Measurements from ENCODE around the gene LHCGR. TPM values are rescaled to one million over a fixed set of nuclear protein-coding genes. Genes with fewer than 3 reads are reported as not detected.

The LHCGR gene
- total RNA-seq, result not detected
- not detected for total RNA-seq (2013)

- Histone ChIP-seq H3K27me3 (ENCODE audit: control insufficient read depth, insufficient read depth, low read length) (peaks cover 14% of the 10 kb centered on the region), H3K36me3 (ENCODE audit: control insufficient read depth, insufficient read depth, low read length) (no peaks in the 10 kb centered on the region), H3K9me3 (ENCODE audit: control insufficient read depth, insufficient read depth, low read length) (no peaks in the 10 kb centered on the region), H3K4me3 (ENCODE audit: low read length) (no peak within 1 kb of the TSS), H3K27ac (ENCODE audit: low read length) (no peak within 1 kb of the TSS), H3K4me1 (ENCODE audit: control insufficient read depth, insufficient read depth, low read length) (no peaks in the 10 kb centered on the region)
- Mint-ChIP-seq H3K4me3 (no peak within 1 kb of the TSS), H3K27me3 (ENCODE audit: low read depth in 2 of 2) (peaks cover 8 to 22% of the 10 kb centered on the region in 2 donors), H3K9me3 (peaks cover 0 to 2% of the 10 kb centered on the region in 2 donors), H3K36me3 (no peaks in the 10 kb centered on the region), H3K27ac (no peak within 1 kb of the TSS), H3K4me1 (no peaks in the 10 kb centered on the region)
- intact Hi-C loops (cut with micrococcal nuclease), result no loop called here
- no peak for ATAC-seq
- DNase-seq, result no peak
- TF ChIP-seq CTCF (IDR thresholded peaks at IDR 0.05), result no peak
- 8% methylated on average over 37 of the region's 37 CpGs for WGBS (ENCODE audit: insufficient coverage)
These were observed at the start of gene LHCGR for GRCh38 chr2:48755473-48755872. LHCGR (minus strand) TSS chr2:48755724; CDS start chr2:48755671, 53 bp downstream.

GRCh38 chr2:48799601-48800000 lies 44.1 kb upstream of the LHCGR start:
- no peak for ATAC-seq
- DNase-seq, result no peak
- Histone ChIP-seq H3K4me1 (ENCODE audit: control insufficient read depth, insufficient read depth, low read length) (no peaks in the 10 kb centered on the region), H3K27ac (ENCODE audit: low read length) (no peak overlapping the region), H3K27me3 (ENCODE audit: control insufficient read depth, insufficient read depth, low read length) (no peaks in the 10 kb centered on the region), H3K9me3 (ENCODE audit: control insufficient read depth, insufficient read depth, low read length) (no peaks in the 10 kb centered on the region), H3K36me3 (ENCODE audit: control insufficient read depth, insufficient read depth, low read length) (no peaks in the 10 kb centered on the region), H3K4me3 (ENCODE audit: low read length) (no peak overlapping the region)
- Mint-ChIP-seq H3K4me3 (no peak overlapping the region), H3K36me3 (no peaks in the 10 kb centered on the region), H3K27me3 (ENCODE audit: low read depth in 2 of 2) (no peaks in the 10 kb centered on the region), H3K4me1 (no peaks in the 10 kb centered on the region), H3K9me3 (peaks cover 2 to 7% of the 10 kb centered on the region in 2 donors), H3K27ac (no peak overlapping the region)
- intact Hi-C loops (cut with micrococcal nuclease), result no loop called here
- no peak for TF ChIP-seq CTCF (IDR thresholded peaks at IDR 0.05)
- WGBS (ENCODE audit: insufficient coverage), result 83% methylated on average over 5 of the region's 6 CpGs

GRCh38 chr2:48795065-48795464 lies 39.5 kb upstream of the LHCGR start:
- no peaks in the 10 kb centered on the region for H3K4me1 Mint-ChIP-seq
- Histone ChIP-seq H3K27me3 (ENCODE audit: control insufficient read depth, insufficient read depth, low read length) (no peaks in the 10 kb centered on the region), H3K9me3 (ENCODE audit: control insufficient read depth, insufficient read depth, low read length) (no peaks in the 10 kb centered on the region), H3K4me3 (ENCODE audit: low read length) (no peak overlapping the region), H3K4me1 (ENCODE audit: control insufficient read depth, insufficient read depth, low read length) (no peaks in the 10 kb centered on the region), H3K36me3 (ENCODE audit: control insufficient read depth, insufficient read depth, low read length) (no peaks in the 10 kb centered on the region), H3K27ac (ENCODE audit: low read length) (no peak overlapping the region)
- intact Hi-C loops (cut with micrococcal nuclease), result no loop called here
- peaks cover 3 to 12% of the 10 kb centered on the region in 2 donors for H3K9me3 Mint-ChIP-seq
- DNase-seq (no peak), ATAC-seq (no peak)
- no peak overlapping the region for H3K4me3 Mint-ChIP-seq
- WGBS (ENCODE audit: insufficient coverage), result 89% methylated on average over 2 of the region's 2 CpGs
- H3K36me3 Mint-ChIP-seq, result no peaks in the 10 kb centered on the region
- H3K27ac Mint-ChIP-seq, result no peak overlapping the region
- TF ChIP-seq CTCF (IDR thresholded peaks at IDR 0.05), result no peak
- no peaks in the 10 kb centered on the region for H3K27me3 Mint-ChIP-seq (ENCODE audit: low read depth in 2 of 2)

GRCh38 chr2:48793671-48794070 lies 38.1 kb upstream of the LHCGR start:
- intact Hi-C loops (cut with micrococcal nuclease), result no loop called here
- no peak for DNase-seq
- no peak overlapping the region for H3K27ac Mint-ChIP-seq
- Histone ChIP-seq H3K36me3 (ENCODE audit: control insufficient read depth, insufficient read depth, low read length) (no peaks in the 10 kb centered on the region), H3K27ac (ENCODE audit: low read length) (no peak overlapping the region), H3K4me3 (ENCODE audit: low read length) (no peak overlapping the region), H3K27me3 (ENCODE audit: control insufficient read depth, insufficient read depth, low read length) (no peaks in the 10 kb centered on the region), H3K9me3 (ENCODE audit: control insufficient read depth, insufficient read depth, low read length) (no peaks in the 10 kb centered on the region), H3K4me1 (ENCODE audit: control insufficient read depth, insufficient read depth, low read length) (no peaks in the 10 kb centered on the region)
- no peak overlapping the region for H3K4me3 Mint-ChIP-seq
- H3K9me3 Mint-ChIP-seq, result peaks cover 3 to 16% of the 10 kb centered on the region in 2 donors
- H3K4me1 Mint-ChIP-seq, result no peaks in the 10 kb centered on the region
- no peaks in the 10 kb centered on the region for H3K36me3 Mint-ChIP-seq
- no peak for TF ChIP-seq CTCF (IDR thresholded peaks at IDR 0.05)
- 90% methylated on average over 2 of the region's 5 CpGs for WGBS (ENCODE audit: insufficient coverage)
- no peak for ATAC-seq
- no peaks in the 10 kb centered on the region for H3K27me3 Mint-ChIP-seq (ENCODE audit: low read depth in 2 of 2)
